NCI-H1930 (cell line): ENCODE results near the gene KAT6B.
A peak's percentile ranks its signal among the peaks of the same experiment; 100 is the strongest.
"Not testable (repeated sequence)": the region's sequence is repeated elsewhere in the genome, so short reads cannot be mapped to it uniquely, and the experiment has no call there.

Experiments used
- DNase-seq, 2 experiments: peaks; one replicate each; lab custom pipeline; 2025; lab: John Stamatoyannopoulos, UW

Gene KAT6B

DNA sequence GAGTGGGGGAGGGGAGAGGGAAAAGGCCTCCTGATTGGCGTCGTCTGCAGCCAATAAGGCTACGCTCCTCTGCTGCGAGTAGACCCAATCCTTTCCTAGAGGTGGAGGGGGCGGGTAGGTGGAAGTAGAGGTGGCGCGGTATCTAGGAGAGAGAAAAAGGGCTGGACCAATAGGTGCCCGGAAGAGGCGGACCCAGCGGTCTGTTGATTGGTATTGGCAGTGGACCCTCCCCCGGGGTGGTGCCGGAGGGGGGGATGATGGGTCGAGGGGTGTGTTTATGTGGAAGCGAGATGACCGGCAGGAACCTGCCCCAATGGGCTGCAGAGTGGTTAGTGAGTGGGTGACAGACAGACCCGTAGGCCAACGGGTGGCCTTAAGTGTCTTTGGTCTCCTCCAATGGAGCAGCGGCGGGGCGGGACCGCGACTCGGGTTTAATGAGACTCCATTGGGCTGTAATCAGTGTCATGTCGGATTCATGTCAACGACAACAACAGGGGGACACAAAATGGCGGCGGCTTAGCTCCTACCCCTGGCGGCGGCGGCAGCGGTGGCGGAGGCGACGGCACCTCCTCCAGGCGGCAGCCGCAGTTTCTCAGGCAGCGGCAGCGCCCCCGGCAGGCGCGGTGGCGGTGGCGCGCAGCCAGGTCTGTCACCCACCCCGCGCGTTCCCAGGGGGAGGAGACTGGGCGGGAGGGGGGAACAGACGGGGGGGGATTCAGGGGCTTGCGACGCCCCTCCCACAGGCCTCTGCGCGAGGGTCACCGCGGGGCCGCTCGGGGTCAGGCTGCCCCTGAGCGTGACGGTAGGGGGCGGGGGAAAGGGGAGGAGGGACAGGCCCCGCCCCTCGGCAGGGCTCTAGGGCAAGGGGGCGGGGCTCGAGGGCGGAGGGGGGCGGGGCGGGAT lies at the start of gene KAT6B:
Gene KAT6B (plus strand): TSS at position 459 of the 903 bp plus-strand sequence. CDS start 16,258 bp downstream, outside the sequence.
- peak; percentile 97 to 99 for DNase-seq

DNA sequence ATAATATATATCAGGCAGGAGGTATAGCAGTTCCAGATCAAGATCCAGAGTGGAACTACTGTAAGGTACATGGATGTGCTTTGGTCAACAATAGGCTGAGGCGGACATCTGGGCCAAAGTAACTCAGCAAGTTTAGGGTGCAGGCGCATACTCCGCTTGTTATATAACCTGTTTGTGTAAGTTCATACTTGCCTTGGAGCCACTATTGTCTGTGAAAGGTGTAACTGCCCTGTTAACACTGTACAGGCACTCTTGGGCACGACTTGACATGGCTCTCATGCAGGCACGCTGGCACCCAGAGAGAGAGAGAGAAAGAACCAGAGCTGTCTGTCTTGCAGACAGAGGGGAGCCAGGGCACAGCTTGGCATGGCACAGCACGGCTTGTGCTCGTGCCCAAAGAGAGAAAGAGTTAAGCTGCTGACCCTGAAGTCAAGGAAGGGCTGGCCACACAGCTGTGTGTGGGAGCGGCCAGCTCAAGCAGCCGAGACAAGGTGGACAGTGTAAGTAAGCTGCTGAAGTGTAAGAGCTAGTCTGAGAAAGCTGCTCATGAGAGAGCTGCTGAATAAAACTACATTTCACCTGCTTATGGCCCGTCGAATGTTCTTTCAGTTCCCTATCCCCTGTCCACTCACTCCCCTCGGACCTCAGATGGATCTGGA lies 47.8 kb upstream of the KAT6B start:
- no peak for DNase-seq

DNA sequence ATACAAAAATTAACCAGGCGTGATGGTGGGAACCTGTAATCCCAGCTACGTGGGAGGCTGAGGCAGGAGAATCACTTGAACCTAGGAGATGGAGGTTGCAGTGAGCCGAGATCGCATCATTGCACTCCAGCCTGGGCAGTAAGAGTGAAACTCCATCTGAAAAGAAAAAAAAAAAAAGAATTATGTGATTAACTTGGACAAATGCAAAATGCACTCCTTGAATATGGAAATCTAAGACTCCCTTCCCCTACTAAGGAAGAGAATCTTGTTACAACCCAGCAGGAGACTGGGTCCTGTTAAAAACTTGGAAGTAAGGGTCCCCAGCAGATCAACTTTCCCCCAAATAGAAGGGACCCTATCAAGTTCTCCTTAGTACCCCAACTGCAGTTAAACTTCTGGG lies 44.5 kb upstream of the KAT6B start:
- DNase-seq: not testable (repeated sequence)

DNA sequence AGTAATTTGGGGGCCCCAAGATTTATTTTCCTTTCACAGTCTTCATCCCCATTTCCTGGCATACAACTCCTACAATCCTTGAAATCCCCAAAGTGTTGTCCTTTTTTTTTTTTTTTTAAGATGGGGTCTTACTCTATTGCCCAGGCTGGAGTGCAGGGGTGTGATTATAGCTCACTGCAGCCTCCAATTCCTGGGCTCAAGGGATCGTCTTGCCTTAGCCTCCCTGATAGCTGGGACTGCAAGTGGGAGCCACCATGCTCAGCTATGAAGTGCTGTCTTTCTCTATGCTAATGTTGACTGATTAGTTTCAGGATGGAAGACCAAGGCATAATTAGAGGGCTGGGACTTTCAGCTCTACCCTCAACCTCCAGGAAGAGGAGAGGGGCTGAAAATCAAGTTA lies 41.9 kb upstream of the KAT6B start:
- DNase-seq: no peak

DNA sequence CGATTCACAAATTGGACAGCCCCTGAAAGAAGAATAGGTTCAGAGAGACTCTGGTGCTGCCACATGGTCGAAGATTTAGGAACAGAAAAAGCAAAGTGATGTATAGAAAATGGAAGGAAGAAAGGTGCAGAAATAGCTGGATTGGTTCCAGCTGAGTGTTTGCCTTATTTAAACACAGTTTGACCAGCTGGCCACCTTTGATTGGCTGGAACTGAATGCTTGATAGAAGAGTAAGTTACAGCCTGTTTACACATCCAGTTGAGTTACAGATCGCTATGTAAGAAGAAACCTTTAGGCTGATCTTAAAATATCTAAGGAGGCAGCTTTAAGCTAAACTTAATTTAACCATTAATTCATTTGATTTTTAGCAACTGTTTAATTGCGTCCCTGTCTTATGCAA lies 40.3 kb upstream of the KAT6B start:
- DNase-seq: peak in 1 of 2 experiments; percentile 6

DNA sequence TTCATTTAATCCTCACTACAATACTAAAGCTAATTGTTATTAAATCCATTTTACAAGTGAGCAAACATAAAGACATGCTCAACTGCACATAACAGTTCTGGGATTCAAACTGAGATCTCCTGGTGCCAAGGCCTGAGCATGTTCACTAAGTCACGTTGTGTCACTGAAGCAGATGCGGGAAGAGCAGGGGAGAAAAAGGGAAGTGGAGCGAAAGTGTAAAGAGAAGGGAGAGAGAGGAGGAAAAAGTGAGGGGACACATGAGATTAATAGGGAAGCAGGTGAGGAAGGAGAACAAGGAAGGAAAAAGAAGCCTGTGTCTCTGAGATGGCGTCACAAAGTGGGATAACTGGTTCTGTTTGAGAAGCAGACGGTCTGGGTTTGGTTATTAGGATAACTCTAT lies 38.9 kb upstream of the KAT6B start:
- DNase-seq: no peak

DNA sequence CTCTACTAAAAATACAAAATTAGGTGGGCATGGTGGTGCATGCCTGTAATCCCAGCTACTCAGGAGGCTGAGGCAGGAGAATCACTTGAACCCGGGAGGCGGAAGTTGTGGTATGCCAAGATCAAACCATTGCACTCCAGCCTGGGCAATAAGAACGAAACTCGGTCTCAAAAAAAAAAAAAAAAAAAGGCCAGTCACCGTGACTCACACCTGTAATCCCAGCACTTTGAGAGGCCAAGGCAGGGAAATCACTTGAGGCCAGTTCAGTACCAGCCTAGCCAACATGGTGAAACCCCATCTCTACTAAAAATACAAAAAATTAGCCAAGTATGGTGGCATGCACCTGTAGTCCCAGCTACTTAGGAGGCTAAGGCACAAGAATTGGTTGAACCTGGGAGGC lies 34.4 kb upstream of the KAT6B start:
- not testable (repeated sequence) for DNase-seq

DNA sequence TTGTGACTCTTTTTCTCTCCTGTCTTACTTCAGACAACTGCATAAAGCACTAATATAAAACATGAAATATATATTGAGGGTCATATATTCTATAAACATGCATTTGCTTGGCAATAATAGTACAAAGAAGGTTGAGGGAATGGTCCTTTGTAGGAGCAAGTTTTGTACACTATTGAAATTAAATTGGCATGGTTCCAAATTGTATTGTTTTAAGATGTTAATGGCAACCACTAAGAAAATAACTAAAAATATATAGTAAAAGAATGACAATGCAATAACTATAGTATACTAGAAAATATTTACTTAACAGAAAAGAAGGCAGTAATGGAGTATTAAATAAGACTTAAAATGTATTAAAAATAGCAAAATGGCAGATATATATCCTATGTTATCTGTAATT lies 33.7 kb upstream of the KAT6B start:
- DNase-seq: no peak

DNA sequence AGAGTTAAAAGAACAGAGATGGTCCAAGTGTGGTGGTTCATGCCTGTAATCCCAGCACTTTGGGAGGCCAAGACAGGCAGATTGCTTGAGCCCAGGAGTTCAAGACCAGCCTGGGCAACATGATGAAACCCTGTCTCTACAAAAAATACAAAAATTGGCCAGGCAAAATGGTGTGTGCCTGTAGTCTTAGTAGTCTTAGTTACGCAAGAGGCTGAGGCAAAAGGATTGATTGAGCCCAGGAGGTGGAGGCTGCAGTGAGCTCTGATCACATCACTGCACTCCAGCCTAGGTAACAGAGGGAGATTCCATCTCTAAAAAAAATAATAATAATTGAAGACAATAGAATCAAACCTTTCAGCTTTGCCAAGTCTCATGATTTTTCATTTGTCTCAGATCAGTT lies 33.2 kb upstream of the KAT6B start:
- not testable (repeated sequence) for DNase-seq

DNA sequence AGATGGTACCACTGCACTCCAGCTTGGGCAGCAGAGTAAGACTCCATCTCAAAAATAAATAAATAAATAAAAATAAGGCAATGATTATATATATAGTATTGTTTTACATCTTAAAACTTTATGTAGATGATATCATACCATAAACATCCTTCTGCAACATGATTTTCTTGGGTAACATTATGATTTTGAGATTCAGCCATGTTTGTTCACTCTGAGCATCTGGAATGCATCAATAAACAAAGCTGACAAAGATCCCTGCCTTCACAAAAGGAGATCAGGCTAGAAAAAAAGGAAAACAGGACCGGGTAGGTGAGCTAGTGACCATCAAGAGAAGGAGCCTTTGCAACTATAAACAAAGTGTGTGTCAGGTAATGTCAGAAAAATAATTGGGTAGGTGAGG lies 31.9 kb upstream of the KAT6B start:
- DNase-seq: no peak

DNA sequence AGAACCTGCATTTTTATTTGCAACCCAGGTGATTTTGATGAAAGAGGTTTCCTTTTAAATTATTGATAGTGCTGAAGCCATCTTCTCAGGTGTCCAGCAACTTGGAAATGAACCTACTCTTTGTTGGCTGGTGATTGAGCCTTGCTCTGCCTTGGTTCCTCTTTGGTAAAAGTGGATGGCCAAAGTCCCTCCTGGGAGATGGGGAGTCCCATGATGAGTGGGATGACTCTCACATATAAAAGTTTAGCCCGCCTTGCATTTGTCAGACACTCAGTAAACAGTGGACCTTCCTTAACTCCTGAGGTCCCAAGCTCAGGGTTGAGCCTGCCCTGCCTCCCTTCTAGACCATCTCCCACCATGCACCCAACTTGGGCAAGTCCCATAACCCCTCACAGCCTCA lies 28.9 kb upstream of the KAT6B start:
- DNase-seq: no peak

DNA sequence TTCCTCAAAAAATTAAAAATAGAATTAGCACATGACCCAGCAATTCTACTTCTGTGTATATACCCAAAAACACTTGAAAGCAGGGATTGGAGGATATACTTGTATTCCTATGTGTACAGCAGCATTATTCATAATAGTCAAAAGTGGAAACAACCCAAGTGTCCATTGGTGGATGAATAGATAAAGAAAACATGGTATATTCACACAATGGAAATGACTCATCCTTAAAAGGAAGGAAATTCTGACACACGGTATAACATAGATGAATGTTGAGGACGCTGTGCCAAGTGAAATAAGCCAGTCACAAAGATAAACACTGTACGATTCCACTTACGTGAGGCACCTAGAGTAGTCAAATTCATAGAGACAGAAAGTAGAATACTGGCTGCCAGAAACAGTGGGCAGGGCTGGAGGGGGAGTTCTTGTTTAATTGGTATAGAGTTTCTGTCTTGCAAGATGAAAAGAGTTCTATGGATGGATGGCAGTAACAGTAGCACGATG lies 26.6 kb upstream of the KAT6B start:
- DNase-seq: no peak

DNA sequence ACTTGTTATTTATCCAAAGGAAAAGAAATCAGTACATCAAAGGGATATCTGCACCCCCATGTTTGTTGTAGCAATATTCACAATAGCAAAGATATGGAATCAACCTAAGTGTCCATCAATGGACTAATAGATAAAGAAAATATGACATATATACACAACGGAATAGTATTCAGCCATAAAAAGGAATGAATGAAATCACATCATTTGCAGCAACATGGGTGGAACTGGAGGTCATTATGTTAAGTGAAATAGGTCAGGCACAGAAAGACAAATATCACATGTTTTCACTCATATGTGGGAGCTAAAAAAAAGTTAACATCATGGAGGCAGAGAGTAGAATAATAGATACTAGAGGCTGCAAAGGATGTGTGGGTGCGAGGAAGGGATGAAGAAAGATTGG lies 25.0 kb upstream of the KAT6B start:
- no peak for DNase-seq

DNA sequence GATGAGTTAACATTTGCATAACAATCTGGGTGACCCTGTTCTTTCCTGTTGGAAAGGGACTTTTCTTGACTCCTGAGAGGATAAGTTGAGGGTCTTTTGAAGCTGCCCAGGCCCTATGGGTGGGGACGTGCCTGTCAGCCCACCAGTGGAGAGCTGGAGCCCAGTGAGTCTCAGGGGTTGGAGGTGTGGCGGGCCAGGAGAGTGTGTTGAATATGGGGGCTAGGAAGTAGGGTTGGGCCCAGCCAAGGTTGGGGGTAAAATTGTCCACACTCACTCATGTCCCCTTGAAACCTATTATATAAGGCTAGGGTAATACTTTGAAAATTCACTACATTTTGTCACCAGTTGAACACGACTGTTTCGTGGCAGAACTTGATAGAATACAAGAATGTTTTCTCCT lies 17.9 kb upstream of the KAT6B start:
- no peak for DNase-seq

DNA sequence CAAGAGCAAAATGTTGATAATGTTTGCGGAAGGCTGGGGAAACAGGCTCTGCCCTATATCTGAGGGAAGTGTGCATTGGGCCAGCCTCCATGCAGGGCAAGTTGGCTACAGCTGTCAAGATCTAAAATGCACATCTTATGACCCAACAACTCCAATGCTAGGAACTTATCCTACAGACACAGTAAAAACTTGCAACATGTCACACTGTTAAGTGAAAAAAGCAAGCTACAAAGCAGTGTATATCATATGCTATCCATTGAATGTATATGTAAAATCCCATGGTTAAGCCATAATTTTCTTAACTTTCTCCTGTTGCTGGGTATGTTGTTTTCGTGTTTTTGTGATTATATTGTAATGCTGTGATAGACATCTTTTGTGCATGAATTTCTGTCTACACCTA lies 16.3 kb upstream of the KAT6B start:
- DNase-seq: no peak

DNA sequence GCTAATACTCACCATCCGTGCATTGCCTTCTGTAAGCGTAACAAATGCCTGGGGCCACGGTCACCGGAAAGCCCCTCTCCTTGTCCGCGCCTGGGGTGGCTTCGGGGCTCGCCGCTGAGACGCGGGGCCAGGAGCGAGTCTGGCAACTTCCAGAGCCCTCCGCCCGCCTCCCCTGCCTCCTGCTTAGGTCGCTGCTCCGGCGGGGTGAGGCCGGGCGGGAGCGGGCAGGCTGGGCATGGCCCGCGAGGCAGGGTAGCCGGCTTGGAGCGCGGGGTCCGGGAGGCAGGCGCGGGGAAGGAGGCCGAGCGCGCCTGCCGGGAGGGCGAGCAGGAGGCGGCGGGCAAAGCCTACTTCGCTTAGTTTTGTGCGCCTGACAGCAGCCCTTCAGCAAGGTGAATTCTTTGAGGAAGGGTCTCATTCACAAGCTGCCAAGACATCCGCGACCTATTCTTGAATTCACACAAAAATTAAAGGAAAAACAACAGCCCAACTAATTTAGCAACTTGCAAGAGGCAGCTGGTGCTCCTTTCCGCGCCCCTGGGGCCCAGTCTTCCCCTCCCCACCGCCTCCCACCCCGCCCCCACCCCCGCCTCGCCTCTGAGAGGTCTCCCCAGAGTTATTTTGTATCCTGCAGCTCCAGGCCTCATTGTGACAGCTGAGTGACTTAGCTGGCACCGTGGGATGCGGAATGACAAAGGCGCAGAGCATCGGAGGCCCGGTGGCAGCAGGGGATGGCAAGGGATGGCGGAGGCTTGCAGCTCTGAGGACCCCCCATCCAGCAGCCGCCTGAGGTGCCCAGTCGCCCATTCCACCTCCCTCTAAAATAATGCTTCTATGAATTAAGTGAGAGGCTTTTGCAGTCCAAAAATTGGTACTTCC lies 12.8 kb upstream of the KAT6B start:
- DNase-seq: no peak

DNA sequence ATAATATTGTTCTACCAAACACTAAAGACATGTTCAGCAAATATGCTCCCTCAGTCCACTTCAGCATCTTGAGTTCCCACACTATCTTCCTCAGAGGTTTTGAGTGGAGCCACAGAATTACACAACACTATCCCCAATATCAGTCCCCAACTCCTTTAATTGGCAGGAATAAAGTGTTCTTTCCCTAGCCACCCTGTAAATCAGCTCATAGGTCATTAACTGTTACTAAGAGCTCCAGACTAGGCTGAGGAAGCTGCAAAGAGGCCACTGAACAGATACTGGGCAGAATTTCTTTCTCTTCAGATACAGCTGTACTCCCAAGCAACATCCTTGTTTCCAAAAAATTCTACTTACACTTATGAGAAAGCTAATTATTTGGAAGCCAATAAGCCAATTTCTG lies 11.6 kb upstream of the KAT6B start:
- no peak for DNase-seq

DNA sequence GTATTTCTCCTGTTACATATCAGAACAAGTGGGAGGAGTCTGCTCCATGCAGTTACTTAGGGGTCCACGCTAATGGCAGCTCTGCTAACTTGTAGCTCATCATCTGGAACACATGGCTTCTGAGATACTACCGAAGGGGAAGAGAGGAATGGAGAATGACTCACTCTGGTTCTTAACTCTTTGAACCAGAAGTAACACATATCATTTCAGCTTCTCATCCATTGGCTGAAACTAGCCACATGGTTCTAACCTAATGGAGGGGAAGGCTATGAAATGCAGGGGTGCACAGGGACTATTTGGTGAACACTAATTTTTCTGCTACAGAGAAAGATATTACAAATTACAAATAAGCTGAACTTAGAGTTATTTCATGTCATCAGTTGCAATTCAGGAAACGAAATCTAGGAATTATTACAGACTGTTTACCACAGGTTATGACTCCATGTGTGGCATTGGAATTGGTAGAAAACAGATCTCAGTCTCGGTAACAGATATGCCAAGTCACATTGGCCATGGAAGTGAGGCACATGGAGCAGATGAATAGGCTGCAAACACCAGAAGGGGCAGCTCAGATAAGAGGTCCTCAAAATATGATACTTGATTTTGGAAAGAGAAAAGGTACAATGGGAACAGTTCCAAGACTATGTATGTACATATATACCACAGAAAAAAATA lies 9.4 kb upstream of the KAT6B start:
- no peak for DNase-seq

DNA sequence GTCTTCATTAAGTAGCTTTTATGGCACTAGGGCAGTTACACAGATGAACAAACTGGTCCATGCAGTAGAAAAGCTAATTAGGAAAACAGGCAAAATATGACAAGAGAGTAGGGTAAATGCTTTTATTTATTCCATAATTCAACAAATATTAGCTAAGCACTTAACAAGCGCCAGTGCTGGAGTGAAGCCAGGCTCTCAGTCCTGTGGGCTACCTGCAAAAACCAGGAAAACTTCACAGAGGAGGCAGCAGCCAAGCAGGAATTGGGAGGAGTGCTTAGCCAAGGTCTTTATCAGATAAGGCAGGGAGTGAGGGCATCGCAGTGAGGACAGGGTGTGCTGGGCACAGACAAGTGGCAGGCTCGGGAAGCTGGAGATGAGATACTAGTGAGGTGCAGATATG lies 4.9 kb upstream of the KAT6B start:
- DNase-seq: no peak

DNA sequence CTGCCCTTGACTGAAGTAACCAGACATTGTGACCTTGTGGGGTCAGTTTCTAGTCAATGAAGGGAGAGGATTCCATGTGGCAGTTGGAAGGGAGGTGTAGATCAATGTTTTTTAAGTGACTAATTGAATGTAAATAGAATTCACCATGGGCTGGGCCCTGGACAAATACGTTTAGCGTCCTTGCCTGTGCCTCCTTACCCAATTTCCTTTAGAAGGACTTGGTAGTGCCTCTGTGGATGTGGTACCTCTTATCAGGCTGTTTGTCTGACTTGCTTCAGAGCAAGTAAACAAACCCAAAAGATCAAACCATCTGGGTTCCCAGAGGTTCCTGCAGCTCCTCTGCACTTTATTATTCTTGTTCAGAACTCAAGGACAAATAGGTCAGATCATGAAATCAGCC lies 4.3 kb upstream of the KAT6B start:
- DNase-seq: no peak

DNA sequence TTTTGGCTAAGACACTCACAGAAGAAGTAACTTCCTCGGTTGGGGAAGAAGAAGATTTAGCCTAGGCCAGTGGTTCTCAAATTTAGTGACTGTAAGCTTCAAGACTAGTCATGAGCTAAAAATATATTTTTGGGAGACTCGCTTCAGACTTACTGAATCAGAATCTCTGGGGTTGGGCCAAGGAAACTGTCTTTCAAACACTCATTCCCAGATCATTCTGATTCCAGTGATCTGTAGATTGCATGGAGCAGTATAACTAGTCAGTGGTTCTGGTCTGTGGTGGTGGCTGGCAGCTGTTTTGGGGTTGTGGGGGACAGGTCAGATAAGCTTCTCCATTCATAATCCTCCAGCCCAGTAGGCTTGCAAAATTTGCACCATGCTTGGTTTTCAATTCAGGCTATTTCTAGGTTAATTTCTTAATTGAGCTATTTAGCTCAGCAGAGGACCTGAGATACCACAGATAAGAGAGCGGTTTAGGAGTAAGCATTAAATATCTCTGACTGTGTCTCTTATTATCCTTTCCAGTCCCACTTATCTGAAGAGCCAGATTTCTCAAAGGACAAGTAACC lies 3.8 kb upstream of the KAT6B start:
- no peak for DNase-seq
